Measurements from ENCODE around the gene ANKRD39. TPM values are rescaled to one million over a fixed set of nuclear protein-coding genes. Genes with fewer than 3 reads are reported as not detected.

ANKRD39 gene, protein sequence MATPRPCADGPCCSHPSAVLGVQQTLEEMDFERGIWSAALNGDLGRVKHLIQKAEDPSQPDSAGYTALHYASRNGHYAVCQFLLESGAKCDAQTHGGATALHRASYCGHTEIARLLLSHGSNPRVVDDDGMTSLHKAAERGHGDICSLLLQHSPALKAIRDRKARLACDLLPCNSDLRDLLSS
- polyA plus RNA-seq (2012; ENCODE audit: low read depth, missing spikeins), result 14.9 TPM

DNA sequence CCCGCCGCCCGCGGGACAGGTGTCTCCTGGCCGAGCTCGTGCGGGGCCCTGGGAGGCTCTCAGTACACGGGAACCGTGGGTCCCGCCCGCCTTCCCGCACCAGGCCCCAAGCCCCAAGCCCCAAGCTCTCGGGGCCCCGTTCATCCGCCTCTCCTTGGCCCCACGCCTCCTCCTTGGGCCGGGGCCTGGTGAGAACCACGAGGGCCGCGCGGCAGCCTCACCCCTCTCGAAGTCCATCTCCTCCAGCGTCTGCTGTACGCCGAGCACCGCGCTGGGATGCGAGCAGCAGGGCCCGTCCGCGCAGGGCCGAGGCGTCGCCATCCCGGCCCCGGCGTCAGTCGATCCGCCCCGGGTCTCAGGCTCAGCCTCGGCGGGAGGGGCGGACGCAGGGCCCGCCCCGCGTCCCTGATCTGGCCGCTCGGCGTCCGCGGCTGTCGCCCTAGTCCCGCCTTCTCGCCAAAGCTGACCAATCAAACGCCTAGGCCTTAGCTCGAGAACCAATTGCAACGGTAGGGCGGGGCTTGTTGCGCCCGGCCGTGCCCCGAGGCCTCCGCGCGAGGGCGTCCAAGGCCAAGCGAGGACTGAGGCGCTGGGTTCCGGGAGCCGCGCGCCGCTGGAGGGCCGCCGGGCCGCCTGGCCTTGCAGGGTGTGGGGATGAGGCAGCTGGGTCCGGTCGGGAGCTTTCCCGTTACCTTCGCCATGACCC, at the start of gene ANKRD39:
Gene ANKRD39 (minus strand): TSS at position 350 of the 706 bp plus-strand sequence. CDS start 29 bp downstream, at position 321.
- FAIRE-seq (peak; percentile 94), DNase-seq (ENCODE audit: insufficient read length, low spot score) (peak; percentile 99)
- TF ChIP-seq POLR2AphosphoS5 (IDR thresholded peaks at IDR 0.05; ENCODE audit: low read depth, low read length), result no peak
- 0 out of 2 replicates have a peak, but pooled peaks have one; percentile 49 for TF ChIP-seq TAF1 (IDR thresholded peaks at IDR 0.05; ENCODE audit: low read depth, low read length)
- TF ChIP-seq PAX5 (IDR thresholded peaks at IDR 0.05; ENCODE audit: insufficient read depth, low read length, severe bottlenecking), result no peak
- TF ChIP-seq SPI1 (IDR thresholded peaks at IDR 0.05; ENCODE audit: low read depth, low read length), result no peak

DNA sequence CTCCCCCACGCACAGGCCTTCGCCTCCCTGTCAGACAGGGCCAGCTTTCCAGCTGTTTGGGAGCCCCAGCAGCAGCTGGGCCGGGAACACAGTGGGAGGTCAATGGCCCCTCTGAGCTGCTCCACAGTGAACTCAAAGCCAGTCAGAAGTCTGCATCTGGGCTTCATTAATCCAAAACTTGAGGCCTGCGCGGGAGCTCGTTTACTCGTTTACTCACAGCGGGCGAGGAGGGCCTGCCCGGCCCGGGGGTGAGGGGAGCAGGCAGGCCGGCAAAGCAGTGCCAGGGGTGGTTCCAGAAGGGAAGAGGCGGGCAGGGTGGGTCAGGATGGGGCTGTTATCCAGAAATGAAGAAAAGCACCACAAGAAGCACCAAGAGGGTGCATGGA, 48.9 kb upstream of the ANKRD39 start:
- TF ChIP-seq PAX5 (IDR thresholded peaks at IDR 0.05; ENCODE audit: insufficient read depth, low read length, severe bottlenecking) (no peak), POU2F2 (IDR thresholded peaks at IDR 0.05; ENCODE audit: low read depth, low read length) (no peak), SPI1 (IDR thresholded peaks at IDR 0.05; ENCODE audit: low read depth, low read length) (no peak), POLR2AphosphoS5 (IDR thresholded peaks at IDR 0.05; ENCODE audit: low read depth, low read length) (no peak), POLR2A (IDR thresholded peaks at IDR 0.05; ENCODE audit: low read depth, low read length) (no peak), TAF1 (IDR thresholded peaks at IDR 0.05; ENCODE audit: low read depth, low read length) (no peak)
- DNase-seq (ENCODE audit: insufficient read length, low spot score) (no peak), FAIRE-seq (no peak)

DNA sequence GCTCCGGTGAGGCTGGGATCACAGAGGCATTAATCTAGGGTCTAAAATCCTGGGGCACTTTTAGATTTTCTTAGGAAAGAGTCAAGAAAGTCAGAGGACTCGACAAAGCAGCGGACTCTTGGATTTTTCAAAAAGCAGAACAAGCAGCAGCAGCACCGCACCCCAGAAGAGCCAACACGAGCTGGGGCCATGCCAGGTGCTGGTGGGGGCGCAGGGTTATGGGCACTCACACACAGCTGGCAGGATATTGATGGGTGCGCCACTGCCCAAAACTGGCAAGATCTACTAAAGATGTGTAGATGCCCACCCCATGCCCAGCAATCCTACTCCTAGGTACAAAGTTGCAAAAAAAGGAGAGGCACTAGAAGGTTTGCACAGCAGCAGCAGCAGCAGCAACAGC, 46.0 kb upstream of the ANKRD39 start:
- no peak for TF ChIP-seq POLR2AphosphoS5 (IDR thresholded peaks at IDR 0.05; ENCODE audit: low read depth, low read length)
- TF ChIP-seq PAX5 (IDR thresholded peaks at IDR 0.05; ENCODE audit: insufficient read depth, low read length, severe bottlenecking), result no peak
- no peak for TF ChIP-seq TAF1 (IDR thresholded peaks at IDR 0.05; ENCODE audit: low read depth, low read length)
- no peak for TF ChIP-seq POLR2A (IDR thresholded peaks at IDR 0.05; ENCODE audit: low read depth, low read length)
- no peak for TF ChIP-seq SPI1 (IDR thresholded peaks at IDR 0.05; ENCODE audit: low read depth, low read length)
- no peak for TF ChIP-seq POU2F2 (IDR thresholded peaks at IDR 0.05; ENCODE audit: low read depth, low read length)

DNA sequence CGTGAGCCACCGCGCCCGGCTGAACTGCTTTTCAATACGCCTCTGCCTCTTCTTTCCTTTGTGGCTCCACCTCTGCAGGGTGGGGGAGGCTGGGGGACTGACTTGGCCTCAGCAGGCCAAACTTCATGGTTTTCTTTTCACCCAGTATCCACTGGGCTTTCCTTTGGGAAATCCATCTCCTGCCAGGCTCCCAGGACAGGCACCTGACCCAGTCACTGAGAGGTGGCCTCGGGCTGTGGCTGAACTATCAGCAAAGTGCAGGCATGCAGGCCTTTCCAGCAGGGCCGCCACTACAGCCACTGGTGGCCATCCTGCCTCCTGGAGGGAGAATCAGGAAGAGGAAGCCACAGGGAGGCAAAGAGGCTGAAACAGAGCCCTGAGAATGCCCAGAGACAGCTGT, 45.5 kb upstream of the ANKRD39 start:
- TF ChIP-seq POLR2A (IDR thresholded peaks at IDR 0.05; ENCODE audit: low read depth, low read length), result no peak
- TF ChIP-seq POU2F2 (IDR thresholded peaks at IDR 0.05; ENCODE audit: low read depth, low read length), result no peak
- TF ChIP-seq PAX5 (IDR thresholded peaks at IDR 0.05; ENCODE audit: insufficient read depth, low read length, severe bottlenecking), result no peak
- no peak for TF ChIP-seq POLR2AphosphoS5 (IDR thresholded peaks at IDR 0.05; ENCODE audit: low read depth, low read length)
- no peak for TF ChIP-seq TAF1 (IDR thresholded peaks at IDR 0.05; ENCODE audit: low read depth, low read length)
- no peak for TF ChIP-seq SPI1 (IDR thresholded peaks at IDR 0.05; ENCODE audit: low read depth, low read length)
- DNase-seq (ENCODE audit: insufficient read length, low spot score) (no peak), FAIRE-seq (no peak)

More for the DNA sequence above, 46.0 kb upstream of the ANKRD39 start:
- no peak for FAIRE-seq
- no peak for DNase-seq (ENCODE audit: insufficient read length, low spot score)

DNA sequence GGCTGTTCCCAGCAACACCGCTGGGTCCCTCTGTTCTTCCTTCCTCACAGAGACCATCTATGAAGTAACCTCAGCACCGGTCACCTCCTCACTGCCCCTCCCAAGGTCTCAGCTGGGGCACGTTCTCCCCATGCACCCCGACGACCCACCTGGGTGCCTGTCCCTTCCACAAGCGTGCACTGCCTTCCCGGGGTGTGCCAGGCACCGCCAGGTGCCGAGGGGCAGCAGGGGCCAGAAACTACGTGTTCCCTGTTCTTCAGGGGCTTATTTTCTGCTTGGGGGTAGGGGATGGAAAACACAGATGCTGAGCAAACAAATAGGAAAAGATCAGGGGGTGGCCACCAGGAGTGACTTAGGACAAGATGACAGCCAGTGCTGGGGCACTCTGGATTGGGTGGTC, 42.4 kb upstream of the ANKRD39 start:
- DNase-seq (ENCODE audit: insufficient read length, low spot score), result no peak
- FAIRE-seq, result no peak
- TF ChIP-seq TAF1 (IDR thresholded peaks at IDR 0.05; ENCODE audit: low read depth, low read length) (no peak), POLR2A (IDR thresholded peaks at IDR 0.05; ENCODE audit: low read depth, low read length) (no peak), SPI1 (IDR thresholded peaks at IDR 0.05; ENCODE audit: low read depth, low read length) (no peak), PAX5 (IDR thresholded peaks at IDR 0.05; ENCODE audit: insufficient read depth, low read length, severe bottlenecking) (no peak), POLR2AphosphoS5 (IDR thresholded peaks at IDR 0.05; ENCODE audit: low read depth, low read length) (no peak), POU2F2 (IDR thresholded peaks at IDR 0.05; ENCODE audit: low read depth, low read length) (no peak)

DNA sequence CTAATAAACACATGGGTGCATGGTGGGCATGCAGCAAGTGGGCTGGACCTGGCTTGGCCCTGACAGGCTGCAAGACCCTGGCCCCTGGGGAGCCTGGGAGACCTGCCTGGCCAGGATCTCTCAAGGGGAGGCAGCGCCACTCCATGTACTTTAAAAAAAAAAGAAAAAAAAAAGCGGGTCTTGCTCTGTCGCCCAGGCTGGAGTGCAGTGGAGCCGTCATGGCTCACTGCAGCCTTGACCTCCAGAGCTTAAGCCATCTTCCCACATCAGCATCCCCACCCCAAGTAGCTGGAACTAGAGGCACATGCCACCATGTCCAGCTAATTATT, 41.6 kb upstream of the ANKRD39 start:
- no peak for DNase-seq (ENCODE audit: insufficient read length, low spot score)
- TF ChIP-seq POLR2A (IDR thresholded peaks at IDR 0.05; ENCODE audit: low read depth, low read length) (no peak), POLR2AphosphoS5 (IDR thresholded peaks at IDR 0.05; ENCODE audit: low read depth, low read length) (no peak), POU2F2 (IDR thresholded peaks at IDR 0.05; ENCODE audit: low read depth, low read length) (no peak)
- FAIRE-seq, result no peak

DNA sequence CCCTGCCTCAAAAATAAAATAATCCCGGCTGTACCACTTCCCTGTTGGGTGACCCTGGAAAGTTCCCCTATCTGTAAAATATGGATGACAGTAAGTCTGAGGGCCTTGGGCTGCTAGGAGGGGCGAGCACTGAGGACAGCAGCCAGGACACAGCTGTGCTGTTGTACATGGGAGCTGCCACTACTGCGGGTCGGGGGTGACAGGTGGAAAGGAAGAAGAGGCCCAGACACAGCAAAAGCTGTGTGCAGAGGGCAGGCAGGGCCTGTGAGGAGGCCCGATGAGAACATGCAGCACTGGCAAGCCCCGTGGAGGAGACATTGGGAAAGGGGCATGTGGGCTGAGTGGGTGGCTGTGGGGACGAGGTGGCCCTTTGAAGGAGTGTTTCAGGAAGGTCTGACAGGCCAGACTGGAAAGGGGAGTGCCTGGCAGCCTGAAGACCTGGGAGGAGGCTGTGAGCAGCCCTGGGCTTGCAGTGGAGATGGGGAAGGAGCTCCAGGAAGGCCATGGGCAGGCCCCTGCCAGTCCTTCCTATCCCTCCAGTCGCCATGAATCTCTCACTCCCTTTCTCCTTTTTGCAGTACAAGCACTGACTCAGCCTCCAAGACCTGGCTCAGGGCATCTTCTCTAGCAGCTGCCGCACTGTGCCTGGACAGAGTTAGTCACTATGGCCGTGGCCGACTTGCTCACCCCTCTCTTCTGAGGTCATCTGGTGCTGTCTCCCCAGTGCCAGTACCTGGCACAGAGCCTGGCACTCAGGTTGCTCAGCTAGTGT, 41.0 kb upstream of the ANKRD39 start:
- FAIRE-seq, result no peak
- TF ChIP-seq POLR2AphosphoS5 (IDR thresholded peaks at IDR 0.05; ENCODE audit: low read depth, low read length), result no peak
- TF ChIP-seq POLR2A (IDR thresholded peaks at IDR 0.05; ENCODE audit: low read depth, low read length), result no peak
- TF ChIP-seq TAF1 (IDR thresholded peaks at IDR 0.05; ENCODE audit: low read depth, low read length), result no peak
- no peak for TF ChIP-seq POU2F2 (IDR thresholded peaks at IDR 0.05; ENCODE audit: low read depth, low read length)
- no peak for TF ChIP-seq PAX5 (IDR thresholded peaks at IDR 0.05; ENCODE audit: insufficient read depth, low read length, severe bottlenecking)
- TF ChIP-seq SPI1 (IDR thresholded peaks at IDR 0.05; ENCODE audit: low read depth, low read length), result no peak
- no peak for DNase-seq (ENCODE audit: insufficient read length, low spot score)

DNA sequence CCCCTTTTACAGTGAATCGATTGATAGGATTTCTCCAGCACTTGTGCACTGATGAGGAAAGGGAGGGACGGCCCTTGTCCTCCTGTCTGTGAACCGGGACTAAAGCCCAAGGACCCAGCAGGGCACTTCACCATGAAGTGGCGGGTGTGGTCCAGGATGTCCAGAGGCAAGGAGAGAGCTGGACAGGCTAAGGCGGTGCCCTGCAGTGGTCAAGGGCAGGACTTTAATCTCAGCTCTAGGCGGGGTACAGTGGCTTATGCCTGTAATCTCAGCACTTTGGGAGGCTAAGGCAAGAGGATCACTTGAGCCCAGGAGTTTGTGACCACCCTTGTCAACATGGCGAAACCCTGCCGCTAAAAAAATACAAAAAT, 40.3 kb upstream of the ANKRD39 start:
- DNase-seq (ENCODE audit: insufficient read length, low spot score), result no peak
- no peak for FAIRE-seq

DNA sequence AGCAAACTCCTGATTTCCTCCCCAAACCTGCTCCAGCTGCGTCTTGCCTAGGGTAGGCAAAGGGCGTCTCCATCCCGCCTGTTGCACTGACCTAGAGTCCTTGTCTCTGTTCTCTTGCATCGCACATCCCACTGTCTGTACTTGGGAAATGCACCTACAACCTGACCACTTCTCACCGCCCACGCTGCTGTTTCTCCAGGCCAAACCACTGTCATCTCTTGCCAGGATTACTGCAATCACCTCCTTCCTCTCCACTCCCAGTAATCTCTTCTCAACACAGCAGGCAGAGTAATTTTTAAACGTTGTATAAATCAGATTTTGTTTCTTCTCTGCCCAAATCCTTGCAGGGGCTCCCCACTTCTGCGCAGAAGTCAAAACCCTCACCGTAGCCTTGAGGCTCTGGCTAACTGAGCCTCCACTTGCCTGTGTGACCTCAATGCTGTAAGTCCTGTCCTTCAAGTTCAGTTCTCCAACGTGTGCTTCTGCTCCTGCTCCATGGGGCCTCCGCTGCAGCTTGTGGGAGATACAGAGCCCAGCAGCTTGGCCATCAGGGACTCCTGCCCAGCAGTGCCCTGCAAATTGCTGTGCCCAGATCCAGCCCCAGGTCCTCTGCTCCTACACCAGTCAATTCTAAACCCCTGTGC, 39.8 kb upstream of the ANKRD39 start:
- no peak for DNase-seq (ENCODE audit: insufficient read length, low spot score)
- TF ChIP-seq POLR2A (IDR thresholded peaks at IDR 0.05; ENCODE audit: low read depth, low read length), result no peak
- no peak for FAIRE-seq

More for the DNA sequence above, 40.3 kb upstream of the ANKRD39 start:
- TF ChIP-seq PAX5 (IDR thresholded peaks at IDR 0.05; ENCODE audit: insufficient read depth, low read length, severe bottlenecking) (no peak), POU2F2 (IDR thresholded peaks at IDR 0.05; ENCODE audit: low read depth, low read length) (no peak), SPI1 (IDR thresholded peaks at IDR 0.05; ENCODE audit: low read depth, low read length) (no peak), POLR2A (IDR thresholded peaks at IDR 0.05; ENCODE audit: low read depth, low read length) (no peak), TAF1 (IDR thresholded peaks at IDR 0.05; ENCODE audit: low read depth, low read length) (no peak), POLR2AphosphoS5 (IDR thresholded peaks at IDR 0.05; ENCODE audit: low read depth, low read length) (no peak)

Data from GM12891 (cell line).